ENCODE results near the gene SP9. TPM values are rescaled to one million over a fixed set of nuclear protein-coding genes. Genes with fewer than 3 reads are reported as not detected.

SP9 gene
- total and polyA plus RNA-seq, 8 donors = 0.02 TPM; not detected in 7

GRCh38 chr2:174368691-174369090 is 33.9 kb downstream of the SP9 start:
- no peak for ATAC-seq
- no peaks in the 10 kb centered on the region for H3K4me1 ChIP-seq
- H3K36me3 ChIP-seq = peaks cover 0 to 14% (median 12%) of the 10 kb centered on the region in 3 donors
- TF ChIP-seq, protein P1, sequence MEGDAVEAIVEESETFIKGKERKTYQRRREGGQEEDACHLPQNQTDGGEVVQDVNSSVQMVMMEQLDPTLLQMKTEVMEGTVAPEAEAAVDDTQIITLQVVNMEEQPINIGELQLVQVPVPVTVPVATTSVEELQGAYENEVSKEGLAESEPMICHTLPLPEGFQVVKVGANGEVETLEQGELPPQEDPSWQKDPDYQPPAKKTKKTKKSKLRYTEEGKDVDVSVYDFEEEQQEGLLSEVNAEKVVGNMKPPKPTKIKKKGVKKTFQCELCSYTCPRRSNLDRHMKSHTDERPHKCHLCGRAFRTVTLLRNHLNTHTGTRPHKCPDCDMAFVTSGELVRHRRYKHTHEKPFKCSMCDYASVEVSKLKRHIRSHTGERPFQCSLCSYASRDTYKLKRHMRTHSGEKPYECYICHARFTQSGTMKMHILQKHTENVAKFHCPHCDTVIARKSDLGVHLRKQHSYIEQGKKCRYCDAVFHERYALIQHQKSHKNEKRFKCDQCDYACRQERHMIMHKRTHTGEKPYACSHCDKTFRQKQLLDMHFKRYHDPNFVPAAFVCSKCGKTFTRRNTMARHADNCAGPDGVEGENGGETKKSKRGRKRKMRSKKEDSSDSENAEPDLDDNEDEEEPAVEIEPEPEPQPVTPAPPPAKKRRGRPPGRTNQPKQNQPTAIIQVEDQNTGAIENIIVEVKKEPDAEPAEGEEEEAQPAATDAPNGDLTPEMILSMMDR (IDR thresholded peaks at IDR 0.05) = no peak
- no peak for DNase-seq
- intact Hi-C loops (cut with DNase I) = no loop called here
- WGBS, 2 donors = 89 to 91% methylated on average over 1 of the region's 1 CpG
- no peaks in the 10 kb centered on the region for H3K27me3 ChIP-seq
- no peaks in the 10 kb centered on the region for H3K9me3 ChIP-seq
- no peak for FAIRE-seq
- H3K27ac ChIP-seq = no peak overlapping the region
- H3K4me3 ChIP-seq = no peak overlapping the region

GRCh38 chr2:174376967-174377366 is 42.2 kb downstream of the SP9 start:
- no peak overlapping the region for H3K27ac ChIP-seq
- H3K4me3 ChIP-seq = no peak overlapping the region
- TF ChIP-seq, protein P1 (IDR thresholded peaks at IDR 0.05) = no peak
- no peaks in the 10 kb centered on the region for H3K9me3 ChIP-seq
- intact Hi-C loops (cut with DNase I) = no loop called here
- no peaks in the 10 kb centered on the region for H3K27me3 ChIP-seq
- ATAC-seq (no peak), FAIRE-seq (no peak), DNase-seq (no peak)
- no peaks in the 10 kb centered on the region for H3K4me1 ChIP-seq
- peaks cover 0 to 43% (median 0%) of the 10 kb centered on the region in 3 donors for H3K36me3 ChIP-seq
- WGBS, 2 donors = 84 to 87% methylated on average over 2 of the region's 2 CpGs

- Histone ChIP-seq H3K27ac (no peak overlapping the region), H3K36me3 (peaks cover 0 to 43% (median 6%) of the 10 kb centered on the region in 3 donors), H3K9me3 (no peaks in the 10 kb centered on the region), H3K4me3 (no peak overlapping the region), H3K27me3 (no peaks in the 10 kb centered on the region), H3K4me1 (no peaks in the 10 kb centered on the region)
- intact Hi-C loops (cut with DNase I) = no loop called here
- TF ChIP-seq, protein P1 (IDR thresholded peaks at IDR 0.05) = no peak
- ATAC-seq = no peak
- no peak for DNase-seq
- no peak for FAIRE-seq
- WGBS, 2 donors = 89 to 92% methylated on average over 1 of the region's 1 CpG
These were observed 49.0 kb downstream of the SP9 start for GRCh38 chr2:174383796-174384195.

DNA sequence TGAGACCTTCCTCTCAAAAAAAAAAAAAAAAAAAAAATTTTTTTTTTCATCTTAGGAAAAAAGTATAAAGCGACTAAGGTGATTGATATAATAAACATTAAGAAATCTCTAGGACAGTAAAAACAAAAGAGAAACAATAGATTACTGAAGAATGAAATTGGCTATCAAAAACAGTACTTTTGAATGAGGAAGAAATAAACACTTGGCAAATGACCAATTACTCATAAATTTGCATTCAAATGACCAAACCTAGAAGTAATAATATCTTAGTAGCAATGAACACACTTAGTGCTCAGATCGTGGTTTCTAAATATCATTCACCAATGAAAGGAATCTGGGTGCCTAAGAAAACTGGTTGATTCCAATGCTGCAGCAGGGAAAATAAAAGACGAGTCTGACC is 50.4 kb downstream of the SP9 start:
- FAIRE-seq = no peak
- Histone ChIP-seq H3K27me3 (no peaks in the 10 kb centered on the region), H3K4me3 (no peak overlapping the region), H3K27ac (no peak overlapping the region), H3K9me3 (no peaks in the 10 kb centered on the region), H3K4me1 (no peaks in the 10 kb centered on the region), H3K36me3 (peaks cover 0 to 37% (median 6%) of the 10 kb centered on the region in 3 donors)
- DNase-seq = no peak
- intact Hi-C loops (cut with DNase I) = no loop called here
- no peak for ATAC-seq
- TF ChIP-seq, protein P1 (IDR thresholded peaks at IDR 0.05) = no peak
- WGBS, 2 donors = 90 to 98% methylated on average over 3 of the region's 3 CpGs

Other genes with a start within 250 kb of the SP9 start
- gene OLA1, start 86.4 kb upstream of the SP9 start, total RNA-seq = 10 to 100 TPM; 29.1 to 55.8 (median 47.5) TPM
- gene OLA1, start 86.4 kb upstream of the SP9 start, polyA plus RNA-seq = 10 to 100 TPM; 31.6 to 39.7 TPM
- gene SCRN3, start 60.8 kb downstream of the SP9 start, total RNA-seq = 10 to 100 TPM in 4 of 6 donors, 1 to 10 TPM in 2; 8.2 to 14.8 (median 10.4) TPM
- 1 to 10 TPM; 9.5 to 9.7 TPM for gene SCRN3, start 60.8 kb downstream of the SP9 start, polyA plus RNA-seq
- gene GPR155, start 152.1 kb downstream of the SP9 start, total RNA-seq = 10 to 100 TPM in 3 of 6 donors, 1 to 10 TPM in 3; 7.1 to 11.5 (median 9.3) TPM
- gene GPR155, start 152.1 kb downstream of the SP9 start, polyA plus RNA-seq = 1 to 10 TPM; 2.4 to 2.5 TPM